Endothelial cell of umbilical vein (primary cell): ENCODE measurements around the gene CAPN2. TPM values are rescaled to one million over a fixed set of nuclear protein-coding genes. Genes with fewer than 3 reads are reported as not detected.

ENCODE experiments used
- BruUV-seq: library from RNA; stranded (reverse); fragments of 400-500 nt; replicated peaks from 2 replicates; lab custom pipeline; 2021; lab: Mats Ljungman, UMichigan
- CTCF ChIA-PET: fragments of 300-600, 350-600 bp; sonication (Branson Sonifier 250); formaldehyde crosslinking; loops from one replicate; lab custom pipeline; 2021; ENCODE audit warnings: antibody characterized with exemption, inconsistent platforms; lab: Charles Lee
- POLR2A ChIA-PET: fragments of 300-600, 350-600 bp; sonication (Branson Sonifier 250); formaldehyde crosslinking; loops from one replicate; lab custom pipeline; 2021; ENCODE audit warnings: antibody characterized with exemption, inconsistent platforms; lab: Charles Lee
- DNase-seq: peaks from one replicate; pipeline ENCODE4 v3.0.0-alpha.2; 2011; ENCODE audit warnings: low read depth, low spot score
- FAIRE-seq: peaks from 2 replicates; lab custom pipeline; 2011; peaks lifted over from hg19 to GRCh38; lab: Jason Lieb, UNC
- H2AFZ ChIP-seq: 2 replicates; pipeline ENCODE4 v1.6.0; 2012; ENCODE audit warnings: low read depth, low read length, control low read depth, inconsistent platforms
- H3K27ac ChIP-seq: 2 replicates; pipeline ENCODE4 v1.5.1; 2011; ENCODE audit warnings: low read depth, mild to moderate bottlenecking, control low read depth, low read length, moderate library complexity; ENCODE audit not compliant: insufficient read depth
- H3K27me3 ChIP-seq, 2 experiments: 2 replicates each; pipeline versions ENCODE4 v1.6.0 to v1.6.1; 2011; ENCODE audit warnings: low read length in 2 of 2, mixed read lengths in 1 of 2; ENCODE audit not compliant: control insufficient read depth in 2 of 2, insufficient read depth in 2 of 2
- H3K36me3 ChIP-seq, 2 experiments: 2 replicates in 1 of 2; 3 replicates in 1 of 2; pipeline ENCODE4 v1.5.1; 2011; ENCODE audit warnings: low read length in 2 of 2, mild to moderate bottlenecking in 1 of 2, moderate library complexity in 1 of 2; ENCODE audit not compliant: control insufficient read depth in 2 of 2, insufficient read depth in 2 of 2; ENCODE audit errors: extremely low read depth in 1 of 2
- H3K4me1 ChIP-seq: 3 replicates; pipeline ENCODE4 v1.5.1; 2011; ENCODE audit warnings: mild to moderate bottlenecking, low read length; ENCODE audit not compliant: control insufficient read depth, insufficient read depth; ENCODE audit errors: extremely low read depth
- H3K4me2 ChIP-seq: 2 replicates; pipeline ENCODE4 v1.6.1; 2011; ENCODE audit warnings: low read length, control low read depth, mixed read lengths; ENCODE audit not compliant: insufficient read depth
- H3K4me3 ChIP-seq, 3 experiments: fragments of 200-600 bp in 1 of 3; sonication (generic), shearing (Covaris generic) in 1 of 3; replicated peaks in 1 of 3; 2 replicates each; pipeline ENCODE4 v1.5.1; 2011 to 2016; ENCODE audit warnings: control low read depth in 3 of 3, low read length in 3 of 3, mild to moderate bottlenecking in 2 of 3, inconsistent platforms in 1 of 3, low read depth in 1 of 3, moderate library complexity in 1 of 3; ENCODE audit not compliant: insufficient read depth in 1 of 3
- H3K79me2 ChIP-seq: 2 replicates; pipeline ENCODE4 v1.6.0; 2012; ENCODE audit warnings: low read length, inconsistent platforms; ENCODE audit not compliant: control insufficient read depth, insufficient read depth
- H3K9ac ChIP-seq: replicated peaks from 2 replicates; pipeline ENCODE3; 2011; ENCODE audit warnings: low read length, control low read depth; ENCODE audit not compliant: insufficient read depth; ENCODE audit errors: extremely low read depth
- H3K9me1 ChIP-seq: replicated peaks from 3 replicates; pipeline ENCODE4 v1.6.0; 2011; ENCODE audit warnings: mild to moderate bottlenecking, low read length; ENCODE audit not compliant: control insufficient read depth, insufficient read depth; ENCODE audit errors: extremely low read depth
- H3K9me3 ChIP-seq: replicated peaks from 2 replicates; pipeline ENCODE4 v1.5.1; 2012; ENCODE audit warnings: low read length, inconsistent platforms; ENCODE audit not compliant: control insufficient read depth, insufficient read depth
- H4K20me1 ChIP-seq: replicated peaks from 2 replicates; pipeline ENCODE3; 2011; ENCODE audit warnings: mild to moderate bottlenecking, low read length; ENCODE audit not compliant: control insufficient read depth, insufficient read depth; ENCODE audit errors: extremely low read depth
- EZH2 ChIP-seq: IDR thresholded peaks from 2 replicates; pipeline ENCODE4 v1.6.1; 2012; ENCODE audit warnings: borderline replicate concordance, low read depth, mild to moderate bottlenecking, moderate library complexity, low read length, inconsistent platforms; ENCODE audit not compliant: severe bottlenecking
- FOS ChIP-seq: IDR thresholded peaks from 2 replicates; pipeline ENCODE4 v1.6.1; 2011; ENCODE audit warnings: mild to moderate bottlenecking, low read length, moderate library complexity, borderline replicate concordance; ENCODE audit not compliant: insufficient read depth
- GATA2 ChIP-seq: IDR thresholded peaks from 2 replicates; pipeline ENCODE4 v1.7.0; 2011; ENCODE audit warnings: low read depth, mild to moderate bottlenecking, moderate library complexity, mixed read lengths, low read length; ENCODE audit not compliant: insufficient read length, insufficient read depth
- JUN ChIP-seq: IDR thresholded peaks from 2 replicates; pipeline ENCODE4 v1.6.1; 2011; ENCODE audit warnings: borderline replicate concordance, low read depth; ENCODE audit not compliant: insufficient read length, insufficient read depth
- MYC ChIP-seq: IDR thresholded peaks from one replicate; pipeline ENCODE4 v1.6.1; 2011; ENCODE audit warnings: mild to moderate bottlenecking, low read depth, low read length
- POLR2A ChIP-seq: IDR thresholded peaks from 2 replicates; pipeline ENCODE4 v1.6.1; 2012; ENCODE audit warnings: low read depth, mild to moderate bottlenecking, control low read depth, low read length
- POLR2AphosphoS5 ChIP-seq: IDR thresholded peaks from 2 replicates; pipeline ENCODE4 v1.6.1; 2012; ENCODE audit warnings: low read depth, mild to moderate bottlenecking, control low read depth, low read length, moderate library complexity; ENCODE audit not compliant: insufficient read depth
- dilution Hi-C: fragments of 300-500 bp; cut with MboI; formaldehyde crosslinking; loops from one replicate; pipeline ENCODE4 v1.15.0; 2019; ENCODE audit warnings: low sequenced_read_pairs; ENCODE audit not compliant: extremely low pct_ligation_motif_present
- intact Hi-C: fragments of 100-400 bp; cut with micrococcal nuclease; formaldehyde crosslinking; loops from one replicate; pipeline ENCODE4 v1.10.0; 2022
- polyA plus RNA-seq, 4 experiments: library from polyadenylated mRNA; depleted of rRNA in 3 of 4; stranded (reverse) in 3 of 4; unstranded in 1 of 4; fragments of >200 nt; gene quantifications; 2 replicates each; pipeline versions ENCODE4 v1.2.1 to v1.2.3, GENCODE V29; 2011 to 2012; ENCODE audit warnings: missing spikeins in 1 of 4
- total RNA-seq: library from RNA; stranded (reverse); gene quantifications from 2 replicates; pipeline ENCODE4 v1.2.3, GENCODE V29; 2021
- TF ChIP-seq, protein P1 (sequence below): IDR thresholded peaks from 2 replicates; pipeline ENCODE4 v1.6.1; 2011; ENCODE audit not compliant: insufficient read depth, insufficient read length
- TF ChIP-seq, protein P2 (sequence below), 2 donors: IDR thresholded peaks; 1 replicate in 1 of 2; 2 replicates in 1 of 2; pipeline ENCODE4 v1.5.1; 2011; ENCODE audit warnings: low read length in 2 of 2, mild to moderate bottlenecking in 2 of 2, moderate library complexity in 2 of 2, control low read depth in 1 of 2, inconsistent platforms in 1 of 2, low read depth in 1 of 2; ENCODE audit not compliant: insufficient read depth in 1 of 2; ENCODE audit errors: extremely low read depth in 1 of 2

Gene CAPN2
- total and polyA plus RNA-seq, 2 donors (not counting 3 experiments of a cell fraction or from before 2014, with no cell fraction given): 110 to 420 TPM

DNA sequence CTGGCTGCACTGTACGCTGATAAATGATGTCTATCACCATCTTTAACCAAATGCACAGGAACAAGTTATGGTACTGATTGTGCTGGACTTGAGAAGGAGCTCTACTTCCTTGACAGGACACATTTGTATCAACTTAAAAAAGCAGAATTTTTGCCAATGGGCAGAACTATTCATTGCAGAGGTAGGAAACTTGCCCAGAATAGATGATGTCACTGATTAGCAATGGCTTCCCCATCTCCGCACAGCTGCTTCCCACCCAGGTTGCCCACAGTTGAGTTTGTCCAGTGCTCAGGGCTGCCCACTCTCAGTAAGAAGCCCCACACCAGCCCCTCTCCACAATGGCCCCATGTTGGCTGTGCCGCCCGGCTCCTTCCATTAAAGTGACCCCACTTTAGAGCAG lies 33.4 kb downstream of the CAPN2 start:
- no peaks in the 10 kb centered on the region for H4K20me1 ChIP-seq
- no peak overlapping the region for H2AFZ ChIP-seq
- TF ChIP-seq POLR2A (no peak), JUN (no peak), POLR2AphosphoS5 (no peak), FOS (no peak), GATA2 (no peak), EZH2 (no peak), MYC (no peak)
- TF ChIP-seq, protein P1, sequence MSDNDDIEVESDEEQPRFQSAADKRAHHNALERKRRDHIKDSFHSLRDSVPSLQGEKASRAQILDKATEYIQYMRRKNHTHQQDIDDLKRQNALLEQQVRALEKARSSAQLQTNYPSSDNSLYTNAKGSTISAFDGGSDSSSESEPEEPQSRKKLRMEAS: no peak
- TF ChIP-seq, protein P2, sequence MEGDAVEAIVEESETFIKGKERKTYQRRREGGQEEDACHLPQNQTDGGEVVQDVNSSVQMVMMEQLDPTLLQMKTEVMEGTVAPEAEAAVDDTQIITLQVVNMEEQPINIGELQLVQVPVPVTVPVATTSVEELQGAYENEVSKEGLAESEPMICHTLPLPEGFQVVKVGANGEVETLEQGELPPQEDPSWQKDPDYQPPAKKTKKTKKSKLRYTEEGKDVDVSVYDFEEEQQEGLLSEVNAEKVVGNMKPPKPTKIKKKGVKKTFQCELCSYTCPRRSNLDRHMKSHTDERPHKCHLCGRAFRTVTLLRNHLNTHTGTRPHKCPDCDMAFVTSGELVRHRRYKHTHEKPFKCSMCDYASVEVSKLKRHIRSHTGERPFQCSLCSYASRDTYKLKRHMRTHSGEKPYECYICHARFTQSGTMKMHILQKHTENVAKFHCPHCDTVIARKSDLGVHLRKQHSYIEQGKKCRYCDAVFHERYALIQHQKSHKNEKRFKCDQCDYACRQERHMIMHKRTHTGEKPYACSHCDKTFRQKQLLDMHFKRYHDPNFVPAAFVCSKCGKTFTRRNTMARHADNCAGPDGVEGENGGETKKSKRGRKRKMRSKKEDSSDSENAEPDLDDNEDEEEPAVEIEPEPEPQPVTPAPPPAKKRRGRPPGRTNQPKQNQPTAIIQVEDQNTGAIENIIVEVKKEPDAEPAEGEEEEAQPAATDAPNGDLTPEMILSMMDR (IDR thresholded peaks at IDR 0.05; ENCODE audit: extremely low read depth in 1 of 2, insufficient read depth in 1 of 2, low read depth in 1 of 2, low read length in 2 of 2): no peak
- POLR2A ChIA-PET: interaction anchor here (0.6 to 1.2 kb wide), 2 partner anchors 20 to 37 kb away, joined by 3 read pairs; no protein-coding TSS in a partner anchor
- DNase-seq: no peak
- dilution Hi-C loops: no loop called here
- peaks cover 14 to 22% of the 10 kb centered on the region in 2 experiments for H3K36me3 ChIP-seq
- H3K27me3 ChIP-seq: no peaks in the 10 kb centered on the region
- intact Hi-C loops: no loop called here
- no peak overlapping the region for H3K9ac ChIP-seq
- H3K27ac ChIP-seq: no peak overlapping the region
- H3K4me3 ChIP-seq: no peak overlapping the region
- H3K4me1 ChIP-seq: peaks cover 54% of the 10 kb centered on the region
- CTCF ChIA-PET: interaction anchor here (0.8 to 8.5 kb wide), 4 partner anchors 24 to 45 kb away, joined by 4 to 118 read pairs (median 8); partner anchors contain the start of gene CAPN2
- H3K4me2 ChIP-seq: no peak overlapping the region
- peak; percentile 47 for FAIRE-seq
- H3K79me2 ChIP-seq: peaks cover 45% of the 10 kb centered on the region
- no peaks in the 10 kb centered on the region for H3K9me1 ChIP-seq
- TSS peak; percentile 9 for BruUV-seq
- no peaks in the 10 kb centered on the region for H3K9me3 ChIP-seq
